Upper lobe of left lung (tissue), 4 donors: ENCODE results near the gene ZNF316.

Experiments used
- POLR2AphosphoS5 ChIP-seq, 2 donors: sonication (generic); formaldehyde crosslinking; IDR thresholded peaks; one replicate each; pipeline ENCODE4 v1.5.1; 2017; ENCODE audit warnings: antibody characterized with exemption in 2 of 2
- TF ChIP-seq, protein P1 (sequence below), 6 experiments: fragments of 450-650 bp in 4 of 6; fragments of 200-600 bp in 2 of 6; sonication (generic) in 2 of 6; IDR thresholded peaks; one replicate each; pipeline ENCODE4 v1.5.1; 2016 to 2019; ENCODE audit warnings: antibody characterized with exemption in 6 of 6

DNA sequence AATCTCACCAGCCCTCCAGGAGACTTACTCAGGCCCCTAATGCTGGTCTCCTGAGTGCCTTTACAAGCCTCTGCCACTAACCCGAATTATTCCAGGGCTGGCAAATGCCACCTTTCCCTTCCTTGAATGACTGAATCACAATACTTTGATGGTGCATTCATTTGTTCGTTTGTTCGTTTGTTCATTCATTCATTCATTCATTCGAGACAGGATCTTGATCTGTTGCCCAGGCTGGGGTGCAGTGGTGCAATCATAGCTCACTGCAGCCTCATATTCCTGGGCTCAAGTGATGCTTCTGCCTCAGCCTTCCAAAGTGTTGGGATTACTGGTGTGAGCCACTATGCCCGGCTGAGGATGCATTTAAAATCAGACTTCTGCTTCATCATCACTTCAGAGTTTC, 63.7 kb downstream of the ZNF316 start:
- TF ChIP-seq POLR2AphosphoS5 (IDR thresholded peaks at IDR 0.05) = no peak
- TF ChIP-seq, protein P1, sequence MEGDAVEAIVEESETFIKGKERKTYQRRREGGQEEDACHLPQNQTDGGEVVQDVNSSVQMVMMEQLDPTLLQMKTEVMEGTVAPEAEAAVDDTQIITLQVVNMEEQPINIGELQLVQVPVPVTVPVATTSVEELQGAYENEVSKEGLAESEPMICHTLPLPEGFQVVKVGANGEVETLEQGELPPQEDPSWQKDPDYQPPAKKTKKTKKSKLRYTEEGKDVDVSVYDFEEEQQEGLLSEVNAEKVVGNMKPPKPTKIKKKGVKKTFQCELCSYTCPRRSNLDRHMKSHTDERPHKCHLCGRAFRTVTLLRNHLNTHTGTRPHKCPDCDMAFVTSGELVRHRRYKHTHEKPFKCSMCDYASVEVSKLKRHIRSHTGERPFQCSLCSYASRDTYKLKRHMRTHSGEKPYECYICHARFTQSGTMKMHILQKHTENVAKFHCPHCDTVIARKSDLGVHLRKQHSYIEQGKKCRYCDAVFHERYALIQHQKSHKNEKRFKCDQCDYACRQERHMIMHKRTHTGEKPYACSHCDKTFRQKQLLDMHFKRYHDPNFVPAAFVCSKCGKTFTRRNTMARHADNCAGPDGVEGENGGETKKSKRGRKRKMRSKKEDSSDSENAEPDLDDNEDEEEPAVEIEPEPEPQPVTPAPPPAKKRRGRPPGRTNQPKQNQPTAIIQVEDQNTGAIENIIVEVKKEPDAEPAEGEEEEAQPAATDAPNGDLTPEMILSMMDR (IDR thresholded peaks at IDR 0.05) = no peak
